Smooth muscle cell (in vitro differentiated cells): ENCODE data around the gene RAPGEF1. TPM values are rescaled to one million over a fixed set of nuclear protein-coding genes. Genes with fewer than 3 reads are reported as not detected.
A peak's percentile ranks its signal among the peaks of the same experiment; 100 is the strongest.

Experiments used
- DNase-seq: peaks from one replicate; lab custom pipeline; 2025; ENCODE audit not compliant: unreplicated experiment; lab: John Stamatoyannopoulos, UW
- H2AFZ ChIP-seq: fragments of 200-600 bp; sonication (generic); 2 replicates; pipeline ENCODE4 v1.6.0; 2016; ENCODE audit warnings: antibody characterized with exemption, low read depth, mild to moderate bottlenecking
- H3F3A ChIP-seq: fragments of 200-600 bp; sonication (generic); 2 replicates; pipeline ENCODE4 v1.6.0; 2017; ENCODE audit warnings: antibody characterized with exemption, low read depth
- H3K27ac ChIP-seq: fragments of 200-600 bp; sonication (generic); 2 replicates; pipeline ENCODE4 v1.5.1; 2016; ENCODE audit warnings: low read depth, mild to moderate bottlenecking
- H3K27me3 ChIP-seq: fragments of 200-600 bp; sonication (generic); 2 replicates; pipeline ENCODE4 v1.6.1; 2016; ENCODE audit warnings: low read depth, mild to moderate bottlenecking
- H3K36me3 ChIP-seq: fragments of 200-600 bp; sonication (generic); 2 replicates; pipeline ENCODE4 v1.5.1; 2016; ENCODE audit warnings: low read depth
- H3K4me1 ChIP-seq: fragments of 200-600 bp; sonication (generic); 2 replicates; pipeline ENCODE4 v1.5.1; 2016; ENCODE audit warnings: low read depth
- H3K4me2 ChIP-seq: fragments of 200-600 bp; sonication (generic); 2 replicates; pipeline ENCODE4 v1.6.0; 2016; ENCODE audit warnings: mild to moderate bottlenecking
- H3K4me3 ChIP-seq: fragments of 200-600 bp; sonication (generic); 2 replicates; pipeline ENCODE4 v1.5.1; 2016; ENCODE audit warnings: mild to moderate bottlenecking
- H3K79me2 ChIP-seq: fragments of 200-600 bp; sonication (generic); 2 replicates; pipeline ENCODE4 v1.6.0; 2016; ENCODE audit warnings: low read depth, mild to moderate bottlenecking
- H3K9ac ChIP-seq: fragments of 200-600 bp; sonication (generic); 2 replicates; pipeline ENCODE4 v1.6.0; 2016; ENCODE audit warnings: low read depth
- H3K9me3 ChIP-seq: fragments of 200-600 bp; sonication (generic); replicated peaks from 2 replicates; pipeline ENCODE4 v1.5.1; 2016; ENCODE audit warnings: low read depth
- H4K20me1 ChIP-seq: fragments of 200-600 bp; sonication (generic); 2 replicates; pipeline ENCODE4 v1.6.0; 2016; ENCODE audit warnings: low read depth
- WGBS: methylation state at CpG from one replicate; pipeline ENCODE4 v1.1.7; 2016; ENCODE audit warnings: low lambda C conversion rate; 5-methylcytosine and 5-hydroxymethylcytosine counted together
- polyA plus RNA-seq: library from polyadenylated mRNA; unstranded; fragments of >200 nt; fragmentation: Nextera tagmentation; extraction: Ambion mirVana; gene quantifications from 2 replicates; pipeline ENCODE4 v1.2.1, GENCODE V29; 2016
- total RNA-seq: library from RNA; depleted of rRNA; stranded (reverse); fragments of >200 nt; gene quantifications from 2 replicates; pipeline ENCODE4 v1.2.3, GENCODE V29; 2014
- TF ChIP-seq, protein P1 (sequence below): fragments of 200-600 bp; sonication (generic); IDR thresholded peaks from 2 replicates; pipeline ENCODE4 v1.5.1; 2017; ENCODE audit warnings: borderline replicate concordance, mild to moderate bottlenecking, antibody characterized with exemption; ENCODE audit not compliant: insufficient read depth, poor library complexity, severe bottlenecking

The RAPGEF1 gene
- total and polyA plus RNA-seq, 2 experiments from 2014 or later, result 16.4 to 17.8 TPM

DNA sequence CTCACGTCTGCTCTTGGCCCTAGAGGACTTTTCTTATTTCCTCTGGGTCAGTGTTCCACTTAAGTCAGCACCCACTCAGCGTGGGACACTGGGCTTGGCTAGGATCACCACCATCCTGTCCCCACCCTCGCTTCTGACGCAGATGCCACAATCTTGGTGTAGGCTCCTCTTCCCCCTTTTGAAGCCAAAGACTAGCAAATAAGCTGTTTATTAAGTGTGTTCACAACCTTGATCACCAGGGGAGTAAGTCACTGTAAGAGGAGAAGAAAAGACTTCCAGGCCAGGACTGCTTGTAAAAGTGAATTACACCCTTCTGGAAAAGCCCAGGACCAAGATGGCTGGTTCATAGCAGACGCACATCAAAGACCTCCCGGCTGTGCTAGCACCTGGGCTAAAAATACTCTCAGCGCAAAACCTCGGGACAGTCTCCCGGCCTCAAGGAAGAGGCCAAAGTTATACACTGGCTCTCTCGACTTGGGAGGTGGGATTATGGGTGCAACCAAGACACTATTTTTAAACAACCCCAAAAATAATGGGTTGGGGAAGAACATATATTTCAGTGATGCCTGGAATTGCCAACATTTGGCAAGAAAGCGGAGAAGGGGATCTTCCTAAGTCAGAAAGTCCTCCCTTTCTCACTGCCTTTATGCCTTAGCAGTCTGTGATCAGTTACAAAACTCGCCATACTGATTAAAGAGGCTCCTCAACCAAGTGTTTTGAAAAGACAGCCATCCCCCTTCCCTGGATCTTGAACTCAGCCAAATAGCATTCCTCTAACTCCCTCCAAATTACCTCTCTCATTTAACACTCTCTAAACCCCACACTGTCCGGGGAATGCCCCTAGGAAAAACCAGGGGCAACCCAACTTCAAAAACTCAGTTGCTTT lies 69.4 kb downstream of the RAPGEF1 start:
- Histone ChIP-seq H3K4me3 (no peak overlapping the region), H3K4me2 (no peak overlapping the region), H3F3A (peaks cover 3% of the 10 kb centered on the region), H4K20me1 (peaks cover 87% of the 10 kb centered on the region), H3K4me1 (peaks cover 23% of the 10 kb centered on the region), H3K9ac (no peak overlapping the region), H3K27ac (no peak overlapping the region), H3K79me2 (peaks cover 42% of the 10 kb centered on the region), H3K9me3 (no peaks in the 10 kb centered on the region), H2AFZ (no peak overlapping the region), H3K36me3 (no peaks in the 10 kb centered on the region), H3K27me3 (no peaks in the 10 kb centered on the region)
- DNase-seq, result no peak
- 59% methylated on average over 13 of the region's 13 CpGs for WGBS
- TF ChIP-seq, protein P1, sequence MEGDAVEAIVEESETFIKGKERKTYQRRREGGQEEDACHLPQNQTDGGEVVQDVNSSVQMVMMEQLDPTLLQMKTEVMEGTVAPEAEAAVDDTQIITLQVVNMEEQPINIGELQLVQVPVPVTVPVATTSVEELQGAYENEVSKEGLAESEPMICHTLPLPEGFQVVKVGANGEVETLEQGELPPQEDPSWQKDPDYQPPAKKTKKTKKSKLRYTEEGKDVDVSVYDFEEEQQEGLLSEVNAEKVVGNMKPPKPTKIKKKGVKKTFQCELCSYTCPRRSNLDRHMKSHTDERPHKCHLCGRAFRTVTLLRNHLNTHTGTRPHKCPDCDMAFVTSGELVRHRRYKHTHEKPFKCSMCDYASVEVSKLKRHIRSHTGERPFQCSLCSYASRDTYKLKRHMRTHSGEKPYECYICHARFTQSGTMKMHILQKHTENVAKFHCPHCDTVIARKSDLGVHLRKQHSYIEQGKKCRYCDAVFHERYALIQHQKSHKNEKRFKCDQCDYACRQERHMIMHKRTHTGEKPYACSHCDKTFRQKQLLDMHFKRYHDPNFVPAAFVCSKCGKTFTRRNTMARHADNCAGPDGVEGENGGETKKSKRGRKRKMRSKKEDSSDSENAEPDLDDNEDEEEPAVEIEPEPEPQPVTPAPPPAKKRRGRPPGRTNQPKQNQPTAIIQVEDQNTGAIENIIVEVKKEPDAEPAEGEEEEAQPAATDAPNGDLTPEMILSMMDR, result no peak

DNA sequence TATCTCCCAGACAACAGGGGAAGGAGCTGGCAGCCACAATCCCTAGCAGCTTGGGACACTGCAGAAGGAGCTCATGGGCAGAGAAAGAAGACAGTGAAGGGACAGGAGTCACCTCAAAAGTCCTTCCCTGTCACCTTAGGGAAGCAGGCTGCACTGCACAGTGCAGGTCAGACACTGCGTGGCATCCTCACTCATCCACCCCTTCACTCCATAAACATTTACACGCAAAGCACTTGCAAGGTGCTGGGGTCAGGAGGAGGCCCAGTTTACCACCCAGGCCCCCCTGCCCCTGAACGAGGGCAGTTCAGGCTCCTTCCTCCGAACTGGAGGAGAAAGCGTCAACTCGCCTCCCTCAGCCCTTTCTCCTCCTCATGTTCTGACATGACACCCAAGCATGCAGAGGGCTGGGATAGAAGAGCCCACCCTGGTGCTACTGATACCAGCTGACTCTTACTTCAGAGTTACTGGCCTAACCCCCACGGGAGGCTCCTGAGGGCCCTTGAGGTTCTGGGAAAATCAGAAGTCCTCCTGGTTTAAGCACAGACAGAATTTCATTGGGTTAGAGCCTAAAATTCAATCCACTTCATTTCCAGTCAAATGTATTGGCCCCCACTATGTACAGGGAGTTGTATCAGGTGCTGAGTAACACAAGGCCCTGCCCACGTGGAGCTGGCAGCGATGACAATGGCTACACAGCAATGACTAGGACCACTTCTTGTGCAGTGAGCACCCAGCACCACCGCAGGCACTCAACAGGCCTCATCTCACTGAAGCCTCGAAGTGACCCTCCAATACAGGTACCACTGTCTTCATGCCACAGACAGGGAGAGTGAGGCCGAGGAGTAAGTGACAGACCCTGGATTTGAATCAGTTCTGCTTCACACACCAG lies 70.4 kb downstream of the RAPGEF1 start:
- Histone ChIP-seq H2AFZ (no peak overlapping the region), H3K79me2 (peaks cover 38% of the 10 kb centered on the region), H3K27ac (no peak overlapping the region), H3K4me1 (peaks cover 23% of the 10 kb centered on the region), H4K20me1 (peaks cover 80% of the 10 kb centered on the region), H3K27me3 (no peaks in the 10 kb centered on the region), H3K36me3 (no peaks in the 10 kb centered on the region), H3K9me3 (no peaks in the 10 kb centered on the region), H3K9ac (no peak overlapping the region), H3K4me3 (no peak overlapping the region), H3K4me2 (no peak overlapping the region), H3F3A (peaks cover 3% of the 10 kb centered on the region)
- WGBS, result 86% methylated on average over 12 of the region's 12 CpGs
- TF ChIP-seq, protein P1, result no peak
- DNase-seq, result no peak

DNA sequence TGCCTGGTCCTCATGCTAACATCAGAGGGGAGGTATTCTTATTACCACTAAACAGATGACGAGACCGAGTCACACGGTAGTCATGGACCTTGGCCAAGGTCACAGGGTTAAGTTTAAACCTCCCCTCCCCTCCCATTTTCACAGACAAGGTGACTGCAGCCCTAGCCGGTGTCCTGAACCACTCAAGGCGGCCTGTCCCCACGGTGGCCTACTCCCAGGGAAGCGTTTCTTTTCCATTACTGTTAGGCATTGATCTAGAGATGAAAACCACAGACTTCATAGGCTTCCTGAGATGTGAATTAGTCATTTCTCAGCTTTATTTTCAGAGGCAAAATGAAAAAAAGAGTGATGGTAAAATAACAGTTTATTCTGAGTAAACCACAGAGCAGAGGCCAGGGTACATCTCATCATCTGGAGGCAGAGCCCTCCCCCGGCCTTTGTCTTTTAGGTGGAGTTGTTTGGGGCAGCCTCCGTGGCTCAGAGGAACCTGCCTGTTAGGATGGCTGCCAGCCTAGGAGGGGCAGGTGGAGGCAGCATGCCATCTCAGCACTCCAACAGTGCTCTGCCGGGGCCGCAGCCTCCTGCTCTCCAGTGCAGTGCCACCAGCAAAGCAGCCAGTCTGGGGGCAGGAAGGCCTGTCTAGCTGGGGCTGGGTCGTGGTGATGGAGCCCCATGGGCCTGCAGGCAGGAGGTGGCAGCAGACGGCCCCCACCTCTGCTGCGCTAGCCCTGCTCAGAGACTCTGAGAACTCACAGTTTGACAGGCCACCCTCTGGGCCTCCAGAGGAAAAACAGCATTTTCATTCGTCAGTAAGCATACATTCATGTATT lies 71.2 kb downstream of the RAPGEF1 start:
- TF ChIP-seq, protein P1, result no peak
- Histone ChIP-seq H3K36me3 (no peaks in the 10 kb centered on the region), H3K79me2 (peaks cover 31% of the 10 kb centered on the region), H3K4me1 (peaks cover 23% of the 10 kb centered on the region), H2AFZ (no peak overlapping the region), H3K27ac (peak overlapping the region; percentile 74), H4K20me1 (peaks cover 77% of the 10 kb centered on the region), H3K9me3 (no peaks in the 10 kb centered on the region), H3K4me3 (no peak overlapping the region), H3K4me2 (peak overlapping the region; percentile 64), H3K9ac (no peak overlapping the region), H3F3A (peaks cover 3% of the 10 kb centered on the region), H3K27me3 (no peaks in the 10 kb centered on the region)
- WGBS, result 33% methylated on average over 15 of the region's 15 CpGs
- no peak for DNase-seq
